OCI-LY3 (cell line): Measurements from ENCODE around the gene MCC.

ENCODE experiments used
- CTCF ChIP-seq: fragments of 200-600, 300-600 bp; sonication (generic); IDR thresholded peaks from 2 replicates; pipeline ENCODE4 v1.5.1; 2014; ENCODE audit warnings: antibody characterized with exemption, low read length, low read depth
- EZH2phosphoT487 ChIP-seq: fragments of 200-600 bp; shearing (Covaris generic); IDR thresholded peaks from 2 replicates; pipeline ENCODE4 v1.6.1; 2018; ENCODE audit warnings: antibody characterized with exemption, mixed run types, low read depth

- no peak for TF ChIP-seq CTCF
- TF ChIP-seq EZH2phosphoT487: no peak
These were observed 34.9 kb upstream of the MCC start for GRCh38 chr5:113523168-113523567.
